HG03378 (cell line): ENCODE results near the gene GNAT3.

Experiments
- ATAC-seq: cut with Tn5 transposase; IDR thresholded peaks from one replicate; pipeline ENCODE4 v1.9.1; 2021; ENCODE audit warnings: mild to moderate bottlenecking, moderate library complexity; ENCODE audit not compliant: unreplicated experiment

Gene GNAT3

GRCh38 chr7:80511964-80512363 lies at the start of gene GNAT3:
GNAT3 (minus strand) TSS chr7:80512064; CDS start chr7:80511926, 138 bp downstream.
- no peak for ATAC-seq

- ATAC-seq: no peak
Observed at GRCh38 chr7:80558116-80558515, 46.3 kb upstream of the GNAT3 start.

- no peak for ATAC-seq
Observed at GRCh38 chr7:80552031-80552694, 40.3 kb upstream of the GNAT3 start.

- no peak for ATAC-seq
Observed at GRCh38 chr7:80550005-80550404, 38.1 kb upstream of the GNAT3 start.

- ATAC-seq: no peak
Observed at GRCh38 chr7:80548840-80549530, 37.1 kb upstream of the GNAT3 start.

GRCh38 chr7:80542398-80542797 lies 30.5 kb upstream of the GNAT3 start:
- no peak for ATAC-seq

GRCh38 chr7:80540836-80541235 lies 29.0 kb upstream of the GNAT3 start:
- ATAC-seq: no peak

GRCh38 chr7:80537091-80537490 lies 25.2 kb upstream of the GNAT3 start:
- ATAC-seq: no peak

GRCh38 chr7:80536426-80536825 lies 24.6 kb upstream of the GNAT3 start:
- ATAC-seq: no peak

GRCh38 chr7:80533287-80533686 lies 21.4 kb upstream of the GNAT3 start:
- no peak for ATAC-seq

- no peak for ATAC-seq
Observed at GRCh38 chr7:80532153-80532552, 20.3 kb upstream of the GNAT3 start.

- ATAC-seq: no peak
Observed at GRCh38 chr7:80530136-80530535, 18.3 kb upstream of the GNAT3 start.

GRCh38 chr7:80529362-80529761 lies 17.5 kb upstream of the GNAT3 start:
- ATAC-seq: no peak

GRCh38 chr7:80528689-80529088 lies 16.8 kb upstream of the GNAT3 start:
- ATAC-seq: no peak

- ATAC-seq: no peak
Observed at GRCh38 chr7:80526472-80526871, 14.6 kb upstream of the GNAT3 start.

GRCh38 chr7:80524693-80525092 lies 12.8 kb upstream of the GNAT3 start:
- no peak for ATAC-seq

- no peak for ATAC-seq
Observed at GRCh38 chr7:80521809-80522208, 9.9 kb upstream of the GNAT3 start.

GRCh38 chr7:80520199-80520598 lies 8.3 kb upstream of the GNAT3 start:
- no peak for ATAC-seq

- no peak for ATAC-seq
Observed at GRCh38 chr7:80517282-80517747, 5.5 kb upstream of the GNAT3 start.

- no peak for ATAC-seq
Observed at GRCh38 chr7:80515298-80515697, 3.4 kb upstream of the GNAT3 start.

GRCh38 chr7:80510021-80510420 lies 1.8 kb downstream of the GNAT3 start:
- ATAC-seq: no peak

- no peak for ATAC-seq
Observed at GRCh38 chr7:80508440-80508839, 3.4 kb downstream of the GNAT3 start.
